Activated CD8-positive, alpha-beta T cell treated with anti-CD3 and anti-CD28 coated beads for 36 hours (primary cell): ENCODE measurements around the gene NUBPL. TPM values are rescaled to one million over a fixed set of nuclear protein-coding genes. Genes with fewer than 3 reads are reported as not detected.
"Not testable (repeated sequence)": the region's sequence is repeated elsewhere in the genome, so short reads cannot be mapped to it uniquely, and the experiment has no call there.

Experiments used
- ATAC-seq: fragments of 200-7000 bp; cut with Tn5 transposase; one replicate; pipeline ENCODE4 v1.10.0; 2021; ENCODE audit warnings: mild to moderate bottlenecking, moderate library complexity
- CTCF ChIA-PET: fragments of 350-600 bp; sonication (Branson Sonifier 250); formaldehyde crosslinking; loops from one replicate; lab custom pipeline; 2021; ENCODE audit warnings: antibody characterized with exemption; lab: Charles Lee
- POLR2A ChIA-PET: fragments of 350-600 bp; sonication (Branson Sonifier 250); formaldehyde crosslinking; loops from one replicate; lab custom pipeline; 2021; ENCODE audit warnings: antibody characterized with exemption; lab: Charles Lee
- DNase-seq: peaks from one replicate; pipeline ENCODE4 v3.0.0-alpha.2; 2020
- H3K27ac Mint-ChIP-seq: one replicate; pipeline ENCODE4 v1.8.0; 2021; ENCODE audit warnings: mild to moderate bottlenecking, mixed read lengths
- H3K27me3 Mint-ChIP-seq: one replicate; pipeline ENCODE4 v1.8.0; 2021; ENCODE audit warnings: mixed read lengths
- H3K36me3 Mint-ChIP-seq: one replicate; pipeline ENCODE4 v1.8.0; 2021; ENCODE audit warnings: low read depth, mixed read lengths
- H3K4me1 Mint-ChIP-seq: one replicate; pipeline ENCODE4 v1.8.0; 2021; ENCODE audit warnings: low read depth, mixed read lengths
- H3K4me3 Mint-ChIP-seq: one replicate; pipeline ENCODE4 v1.8.0; 2021; ENCODE audit warnings: mild to moderate bottlenecking, moderate library complexity, mixed read lengths
- H3K9me3 Mint-ChIP-seq: one replicate; pipeline ENCODE4 v1.8.0; 2021; ENCODE audit warnings: mixed read lengths
- intact Hi-C: fragments of 100-400 bp; cut with micrococcal nuclease; formaldehyde crosslinking; loops from one replicate; pipeline ENCODE4 v1.10.0; 2022
- total RNA-seq, 2 experiments: library from RNA; stranded (reverse); gene quantifications; one replicate each; pipeline ENCODE4 v1.2.3, GENCODE V29; 2021
- TF ChIP-seq, protein P1 (sequence below): fragments of 200-600 bp; IDR thresholded peaks from one replicate; pipeline ENCODE4 v1.8.0; 2022; ENCODE audit warnings: antibody characterized with exemption, mild to moderate bottlenecking

Gene NUBPL
- total RNA-seq, 2 experiments from 2014 or later = 14.3 to 14.4 TPM

DNA sequence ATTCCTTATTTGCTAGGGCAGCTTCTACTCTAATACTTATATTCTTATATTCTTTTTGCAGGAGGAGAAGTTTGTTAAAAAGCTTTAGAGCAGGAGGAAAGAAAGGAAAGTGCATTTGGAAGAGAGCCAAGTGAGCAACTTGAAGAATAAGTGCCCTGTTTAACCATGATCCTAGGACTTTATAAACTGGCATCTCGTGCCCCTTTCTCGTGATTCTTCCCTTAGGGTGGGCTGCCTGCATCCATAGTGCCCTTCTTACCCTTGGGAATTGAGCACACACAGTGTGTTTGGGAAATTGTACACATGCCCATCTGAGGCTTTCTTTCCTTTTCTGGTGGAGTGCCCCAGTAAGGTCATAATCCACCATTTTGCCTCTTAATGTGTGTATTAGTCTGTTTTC lies 141.9 kb downstream of the NUBPL start:
- no peak overlapping the region for H3K27ac Mint-ChIP-seq
- ATAC-seq (no peak), DNase-seq (no peak)
- intact Hi-C loops = no loop called here
- H3K27me3 Mint-ChIP-seq = no peaks in the 10 kb centered on the region
- POLR2A ChIA-PET = no interaction called here
- CTCF ChIA-PET = no interaction called here
- peaks cover 61% of the 10 kb centered on the region for H3K36me3 Mint-ChIP-seq
- H3K9me3 Mint-ChIP-seq = peaks cover 29% of the 10 kb centered on the region
- TF ChIP-seq, protein P1, sequence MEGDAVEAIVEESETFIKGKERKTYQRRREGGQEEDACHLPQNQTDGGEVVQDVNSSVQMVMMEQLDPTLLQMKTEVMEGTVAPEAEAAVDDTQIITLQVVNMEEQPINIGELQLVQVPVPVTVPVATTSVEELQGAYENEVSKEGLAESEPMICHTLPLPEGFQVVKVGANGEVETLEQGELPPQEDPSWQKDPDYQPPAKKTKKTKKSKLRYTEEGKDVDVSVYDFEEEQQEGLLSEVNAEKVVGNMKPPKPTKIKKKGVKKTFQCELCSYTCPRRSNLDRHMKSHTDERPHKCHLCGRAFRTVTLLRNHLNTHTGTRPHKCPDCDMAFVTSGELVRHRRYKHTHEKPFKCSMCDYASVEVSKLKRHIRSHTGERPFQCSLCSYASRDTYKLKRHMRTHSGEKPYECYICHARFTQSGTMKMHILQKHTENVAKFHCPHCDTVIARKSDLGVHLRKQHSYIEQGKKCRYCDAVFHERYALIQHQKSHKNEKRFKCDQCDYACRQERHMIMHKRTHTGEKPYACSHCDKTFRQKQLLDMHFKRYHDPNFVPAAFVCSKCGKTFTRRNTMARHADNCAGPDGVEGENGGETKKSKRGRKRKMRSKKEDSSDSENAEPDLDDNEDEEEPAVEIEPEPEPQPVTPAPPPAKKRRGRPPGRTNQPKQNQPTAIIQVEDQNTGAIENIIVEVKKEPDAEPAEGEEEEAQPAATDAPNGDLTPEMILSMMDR = no peak
- no peak overlapping the region for H3K4me3 Mint-ChIP-seq
- no peaks in the 10 kb centered on the region for H3K4me1 Mint-ChIP-seq

DNA sequence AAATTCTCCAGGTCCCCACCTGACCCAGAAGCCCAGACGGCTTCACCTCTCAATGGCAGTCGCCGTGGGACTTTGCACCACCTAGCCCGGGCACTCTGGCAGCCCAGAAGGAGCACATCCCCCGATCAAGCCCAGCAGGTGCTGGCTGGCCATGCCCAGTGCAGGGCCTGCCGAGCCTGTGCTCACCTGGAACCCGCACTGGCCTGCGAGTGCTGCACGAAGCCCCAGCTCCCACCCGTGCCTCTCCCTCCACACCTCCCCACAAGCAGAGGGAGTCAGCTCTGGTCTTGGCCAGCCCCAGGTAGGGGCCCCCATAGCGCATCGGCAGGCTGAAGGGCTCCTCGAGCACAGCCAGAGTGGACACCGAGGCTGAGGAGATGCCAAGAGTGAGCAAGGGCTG lies 144.5 kb downstream of the NUBPL start:
- ChIA-PET POLR2A (no interaction called here), CTCF (no interaction called here)
- Mint-ChIP-seq H3K27me3 (no peaks in the 10 kb centered on the region), H3K36me3 (peaks cover 76% of the 10 kb centered on the region), H3K4me1 (no peaks in the 10 kb centered on the region), H3K27ac (no peak overlapping the region), H3K4me3 (no peak overlapping the region), H3K9me3 (peaks cover 33% of the 10 kb centered on the region)
- DNase-seq = no peak
- intact Hi-C loops = no loop called here
- TF ChIP-seq, protein P1 = no peak
- ATAC-seq = no peak

DNA sequence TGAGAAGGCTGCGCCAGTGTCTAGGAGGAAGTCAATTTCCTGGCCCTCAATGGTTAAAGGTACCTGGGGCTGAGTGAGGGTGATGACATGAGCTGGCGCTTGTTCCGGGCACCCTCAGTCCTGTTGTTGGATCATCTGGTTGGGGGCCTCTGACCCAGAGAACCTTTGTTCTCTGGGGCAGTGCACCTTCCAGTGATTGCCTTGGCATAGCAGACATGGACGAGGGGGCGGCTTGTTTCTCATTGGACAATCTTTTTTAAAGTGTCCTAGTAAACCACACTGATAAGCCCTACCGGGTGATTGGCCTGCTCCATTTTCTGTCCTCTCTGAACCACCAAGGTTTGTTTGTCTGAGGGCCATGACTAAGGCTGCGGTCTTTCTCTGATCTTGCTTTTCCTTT lies 147.5 kb downstream of the NUBPL start:
- CTCF ChIA-PET, POLR2A ChIA-PET, ATAC-seq, H3K27ac Mint-ChIP-seq, intact Hi-C loops, H3K4me1 Mint-ChIP-seq, H3K27me3 Mint-ChIP-seq, DNase-seq, H3K4me3 Mint-ChIP-seq: not testable (repeated sequence)
- peaks cover 19% of the 10 kb centered on the region for H3K9me3 Mint-ChIP-seq
- peaks cover 67% of the 10 kb centered on the region for H3K36me3 Mint-ChIP-seq

DNA sequence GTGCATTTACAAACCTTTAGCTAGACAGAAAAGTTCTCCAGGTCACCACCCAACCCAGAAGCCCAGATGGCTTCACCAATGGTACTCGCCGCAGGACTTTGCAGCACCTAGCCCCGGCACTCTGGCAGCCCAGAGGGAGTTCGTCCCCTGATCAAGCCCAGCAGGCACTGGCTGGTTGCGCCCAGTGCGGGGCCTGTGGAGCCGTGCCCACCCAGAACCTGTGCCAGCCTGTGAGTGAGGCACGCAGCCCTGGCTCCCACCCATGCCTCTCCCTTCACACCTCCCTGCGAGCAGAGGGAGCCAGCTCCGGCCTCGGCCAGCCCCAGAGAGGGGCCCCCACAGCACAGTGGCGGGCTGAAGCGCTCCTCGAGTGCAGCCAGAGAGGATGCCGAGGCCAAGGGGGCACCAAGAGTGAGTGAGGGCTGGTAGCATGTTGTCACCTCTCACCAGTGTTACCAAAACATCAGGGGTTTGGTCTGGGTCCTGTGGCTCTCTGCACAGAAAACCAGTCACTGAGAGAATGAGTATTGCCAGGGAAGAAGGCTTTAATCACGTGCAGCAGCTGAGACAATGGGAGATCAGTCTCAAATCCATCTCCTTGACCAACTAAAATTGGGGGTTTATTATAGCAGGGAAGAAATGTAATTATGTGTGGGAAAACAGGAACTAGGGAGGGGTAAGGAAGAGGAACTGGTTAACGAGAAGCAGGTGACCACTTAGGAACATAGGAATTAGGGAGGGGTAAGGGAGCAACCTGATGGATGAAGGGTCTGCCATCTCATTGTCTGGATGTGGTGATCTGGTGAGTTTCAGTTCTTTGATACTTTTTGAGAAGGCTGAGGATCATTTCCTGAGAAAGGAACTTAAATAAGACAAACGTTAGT lies 151.3 kb downstream of the NUBPL start:
- ChIA-PET POLR2A (no interaction called here), CTCF (no interaction called here)
- H3K27me3 Mint-ChIP-seq = no peaks in the 10 kb centered on the region
- peaks cover 8% of the 10 kb centered on the region for H3K9me3 Mint-ChIP-seq
- no peak overlapping the region for H3K27ac Mint-ChIP-seq
- DNase-seq (no peak), ATAC-seq (no peak)
- TF ChIP-seq, protein P1 = no peak
- no peak overlapping the region for H3K4me3 Mint-ChIP-seq
- H3K36me3 Mint-ChIP-seq = peaks cover 36% of the 10 kb centered on the region
- intact Hi-C loops = no loop called here
- H3K4me1 Mint-ChIP-seq = no peaks in the 10 kb centered on the region

DNA sequence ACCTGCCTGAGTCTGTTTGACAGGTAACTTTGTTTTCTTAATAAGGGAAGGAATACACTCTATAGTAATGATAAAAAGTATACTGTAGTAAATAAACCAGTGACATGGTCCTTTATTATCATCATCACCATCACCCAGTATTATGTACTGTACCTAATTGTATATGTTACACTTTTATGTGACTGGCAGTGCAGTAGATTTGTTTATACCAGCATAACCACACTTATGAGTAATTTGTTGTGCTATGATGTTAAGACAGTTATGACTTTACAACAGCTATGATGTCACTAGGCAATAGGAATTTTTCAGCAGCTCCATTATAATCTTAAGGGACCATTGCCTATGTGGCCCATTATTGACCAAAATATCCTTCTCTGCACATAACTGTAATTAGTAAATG lies 155.0 kb downstream of the NUBPL start:
- Mint-ChIP-seq H3K36me3 (peaks cover 14% of the 10 kb centered on the region), H3K4me3 (no peak overlapping the region), H3K27ac (no peak overlapping the region), H3K9me3 (peaks cover 4% of the 10 kb centered on the region), H3K4me1 (no peaks in the 10 kb centered on the region), H3K27me3 (no peaks in the 10 kb centered on the region)
- TF ChIP-seq, protein P1 = no peak
- DNase-seq = no peak
- intact Hi-C loops = no loop called here
- POLR2A ChIA-PET = no interaction called here
- CTCF ChIA-PET = no interaction called here
- ATAC-seq = no peak
